Measurements from ENCODE around the gene PFDN2.

GRCh38 chr1:161137881-161138280 is 20.0 kb upstream of the PFDN2 start:
- TF ChIP-seq CTCF (IDR thresholded peaks at IDR 0.05) (no peak), SIN3A (IDR thresholded peaks at IDR 0.05; ENCODE audit: borderline replicate concordance, insufficient read depth, low read depth, low read length) (no peak)
